HEK293 (cell line): ENCODE measurements around the gene ZNF862.

Experiments
- CTCF ChIP-seq: fragments of 450-650 bp; formaldehyde crosslinking; IDR thresholded peaks from 2 replicates; pipeline ENCODE4 v1.5.1; 2016; ENCODE audit warnings: missing biosample characterization, missing genetic modification characterization
- KLF7 ChIP-seq: fragments of 450-650 bp; formaldehyde crosslinking; IDR thresholded peaks from 2 replicates; pipeline ENCODE4 v1.5.1; 2016; ENCODE audit warnings: missing biosample characterization, missing genetic modification characterization, borderline replicate concordance
- MEIS1 ChIP-seq: sonication (generic); formaldehyde crosslinking; IDR thresholded peaks from 2 replicates; pipeline ENCODE4 v1.8.1; 2022; ENCODE audit warnings: missing genetic modification reagents, mild to moderate bottlenecking, borderline replicate concordance
- OSR2 ChIP-seq: fragments of 450-650 bp; formaldehyde crosslinking; IDR thresholded peaks from 2 replicates; pipeline ENCODE4 v1.5.1; 2016; ENCODE audit warnings: missing biosample characterization, missing genetic modification characterization
- REST ChIP-seq: fragments of 450-650 bp; formaldehyde crosslinking; IDR thresholded peaks from 2 replicates; pipeline ENCODE4 v1.5.1; 2016; ENCODE audit warnings: missing biosample characterization, missing genetic modification characterization
- SALL2 ChIP-seq: fragments of 450-650 bp; formaldehyde crosslinking; IDR thresholded peaks from 2 replicates; pipeline ENCODE4 v1.5.0; 2017; ENCODE audit warnings: missing biosample characterization, mild to moderate bottlenecking, missing genetic modification characterization, borderline replicate concordance
- ZNF280D ChIP-seq: fragments of 450-650 bp; formaldehyde crosslinking; IDR thresholded peaks from 2 replicates; pipeline ENCODE4 v1.5.1; 2016; ENCODE audit warnings: missing biosample characterization, missing genetic modification characterization
- ZNF302 ChIP-seq: fragments of 450-650 bp; formaldehyde crosslinking; IDR thresholded peaks from 2 replicates; pipeline ENCODE4 v1.5.1; 2016; ENCODE audit warnings: missing biosample characterization, missing genetic modification characterization, low read depth
- ZNF324 ChIP-seq: fragments of 450-650 bp; formaldehyde crosslinking; IDR thresholded peaks from 2 replicates; pipeline ENCODE4 v1.5.1; 2016; ENCODE audit warnings: missing biosample characterization, missing genetic modification characterization
- TF ChIP-seq, protein P1 (sequence below): fragments of 450-650 bp; IDR thresholded peaks from 2 replicates; pipeline ENCODE4 v1.5.1; 2018; ENCODE audit warnings: missing biosample characterization, mild to moderate bottlenecking, missing genetic modification characterization
- TF ChIP-seq, protein P2 (sequence below): fragments of 450-650 bp; formaldehyde crosslinking; IDR thresholded peaks from 2 replicates; pipeline ENCODE4 v1.5.1; 2016; ENCODE audit warnings: missing biosample characterization, missing genetic modification characterization, low read depth
- TF ChIP-seq, protein P3 (sequence below): fragments of 450-650 bp; formaldehyde crosslinking; IDR thresholded peaks from 2 replicates; pipeline ENCODE4 v1.5.1; 2016; ENCODE audit warnings: missing biosample characterization, missing genetic modification characterization
- TF ChIP-seq, protein P4 (sequence below): fragments of 450-650 bp; formaldehyde crosslinking; IDR thresholded peaks from 2 replicates; pipeline ENCODE4 v1.5.1; 2017; ENCODE audit warnings: missing biosample characterization, missing genetic modification characterization
- TF ChIP-seq, protein P5 (sequence below): sonication (generic); formaldehyde crosslinking; IDR thresholded peaks from 2 replicates; pipeline ENCODE4 v1.8.1; 2022; ENCODE audit warnings: mild to moderate bottlenecking, moderate library complexity, missing genetic modification reagents

DNA sequence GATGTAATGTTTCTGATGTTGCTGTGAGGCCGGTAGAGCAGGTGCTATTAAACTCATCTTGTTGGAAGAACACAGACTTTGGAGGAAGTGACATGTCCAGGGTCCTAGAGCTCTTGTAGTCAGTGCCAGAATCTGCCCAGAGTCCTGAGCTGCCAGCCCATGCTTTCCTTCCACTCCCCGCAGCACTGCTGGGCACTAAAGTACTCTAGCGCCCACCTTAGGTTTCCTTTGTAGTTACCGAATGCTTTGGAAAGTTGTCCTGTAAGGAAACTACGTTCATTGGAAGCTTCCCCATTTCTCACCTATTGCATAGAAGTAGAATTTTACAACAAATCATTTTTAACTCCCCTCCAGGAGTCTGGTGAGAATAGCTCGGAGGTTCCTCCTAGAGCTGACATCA, 11.0 kb downstream of the ZNF862 start:
- TF ChIP-seq CTCF (tag by site-specific recombination) (no peak), OSR2 (tag by site-specific recombination) (no peak), ZNF302 (no peak), MEIS1 (CRISPR knock-in tag) (no peak), REST (tag by site-specific recombination) (no peak), ZNF280D (no peak), KLF7 (tag by site-specific recombination) (no peak), SALL2 (tag by site-specific recombination) (no peak), ZNF324 (no peak)
- TF ChIP-seq, protein P1, sequence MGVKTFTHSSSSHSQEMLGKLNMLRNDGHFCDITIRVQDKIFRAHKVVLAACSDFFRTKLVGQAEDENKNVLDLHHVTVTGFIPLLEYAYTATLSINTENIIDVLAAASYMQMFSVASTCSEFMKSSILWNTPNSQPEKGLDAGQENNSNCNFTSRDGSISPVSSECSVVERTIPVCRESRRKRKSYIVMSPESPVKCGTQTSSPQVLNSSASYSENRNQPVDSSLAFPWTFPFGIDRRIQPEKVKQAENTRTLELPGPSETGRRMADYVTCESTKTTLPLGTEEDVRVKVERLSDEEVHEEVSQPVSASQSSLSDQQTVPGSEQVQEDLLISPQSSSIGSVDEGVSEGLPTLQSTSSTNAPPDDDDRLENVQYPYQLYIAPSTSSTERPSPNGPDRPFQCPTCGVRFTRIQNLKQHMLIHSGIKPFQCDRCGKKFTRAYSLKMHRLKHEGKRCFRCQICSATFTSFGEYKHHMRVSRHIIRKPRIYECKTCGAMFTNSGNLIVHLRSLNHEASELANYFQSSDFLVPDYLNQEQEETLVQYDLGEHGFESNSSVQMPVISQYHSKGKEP (tag by site-specific recombination), result no peak
- TF ChIP-seq, protein P2, sequence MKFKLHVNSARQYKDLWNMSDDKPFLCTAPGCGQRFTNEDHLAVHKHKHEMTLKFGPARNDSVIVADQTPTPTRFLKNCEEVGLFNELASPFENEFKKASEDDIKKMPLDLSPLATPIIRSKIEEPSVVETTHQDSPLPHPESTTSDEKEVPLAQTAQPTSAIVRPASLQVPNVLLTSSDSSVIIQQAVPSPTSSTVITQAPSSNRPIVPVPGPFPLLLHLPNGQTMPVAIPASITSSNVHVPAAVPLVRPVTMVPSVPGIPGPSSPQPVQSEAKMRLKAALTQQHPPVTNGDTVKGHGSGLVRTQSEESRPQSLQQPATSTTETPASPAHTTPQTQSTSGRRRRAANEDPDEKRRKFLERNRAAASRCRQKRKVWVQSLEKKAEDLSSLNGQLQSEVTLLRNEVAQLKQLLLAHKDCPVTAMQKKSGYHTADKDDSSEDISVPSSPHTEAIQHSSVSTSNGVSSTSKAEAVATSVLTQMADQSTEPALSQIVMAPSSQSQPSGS (tag by site-specific recombination), result no peak
- TF ChIP-seq, protein P3, sequence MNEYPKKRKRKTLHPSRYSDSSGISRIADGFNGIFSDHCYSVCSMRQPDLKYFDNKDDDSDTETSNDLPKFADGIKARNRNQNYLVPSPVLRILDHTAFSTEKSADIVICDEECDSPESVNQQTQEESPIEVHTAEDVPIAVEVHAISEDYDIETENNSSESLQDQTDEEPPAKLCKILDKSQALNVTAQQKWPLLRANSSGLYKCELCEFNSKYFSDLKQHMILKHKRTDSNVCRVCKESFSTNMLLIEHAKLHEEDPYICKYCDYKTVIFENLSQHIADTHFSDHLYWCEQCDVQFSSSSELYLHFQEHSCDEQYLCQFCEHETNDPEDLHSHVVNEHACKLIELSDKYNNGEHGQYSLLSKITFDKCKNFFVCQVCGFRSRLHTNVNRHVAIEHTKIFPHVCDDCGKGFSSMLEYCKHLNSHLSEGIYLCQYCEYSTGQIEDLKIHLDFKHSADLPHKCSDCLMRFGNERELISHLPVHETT (tag by site-specific recombination), result no peak
- TF ChIP-seq, protein P4, sequence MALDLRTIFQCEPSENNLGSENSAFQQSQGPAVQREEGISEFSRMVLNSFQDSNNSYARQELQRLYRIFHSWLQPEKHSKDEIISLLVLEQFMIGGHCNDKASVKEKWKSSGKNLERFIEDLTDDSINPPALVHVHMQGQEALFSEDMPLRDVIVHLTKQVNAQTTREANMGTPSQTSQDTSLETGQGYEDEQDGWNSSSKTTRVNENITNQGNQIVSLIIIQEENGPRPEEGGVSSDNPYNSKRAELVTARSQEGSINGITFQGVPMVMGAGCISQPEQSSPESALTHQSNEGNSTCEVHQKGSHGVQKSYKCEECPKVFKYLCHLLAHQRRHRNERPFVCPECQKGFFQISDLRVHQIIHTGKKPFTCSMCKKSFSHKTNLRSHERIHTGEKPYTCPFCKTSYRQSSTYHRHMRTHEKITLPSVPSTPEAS (tag by site-specific recombination), result no peak
- TF ChIP-seq, protein P5, sequence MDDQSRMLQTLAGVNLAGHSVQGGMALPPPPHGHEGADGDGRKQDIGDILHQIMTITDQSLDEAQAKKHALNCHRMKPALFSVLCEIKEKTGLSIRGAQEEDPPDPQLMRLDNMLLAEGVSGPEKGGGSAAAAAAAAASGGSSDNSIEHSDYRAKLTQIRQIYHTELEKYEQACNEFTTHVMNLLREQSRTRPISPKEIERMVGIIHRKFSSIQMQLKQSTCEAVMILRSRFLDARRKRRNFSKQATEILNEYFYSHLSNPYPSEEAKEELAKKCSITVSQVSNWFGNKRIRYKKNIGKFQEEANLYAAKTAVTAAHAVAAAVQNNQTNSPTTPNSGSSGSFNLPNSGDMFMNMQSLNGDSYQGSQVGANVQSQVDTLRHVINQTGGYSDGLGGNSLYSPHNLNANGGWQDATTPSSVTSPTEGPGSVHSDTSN (CRISPR knock-in tag), result no peak
